Type B pancreatic cell (in vitro differentiated cells): ENCODE results near the gene GPR39. TPM values are rescaled to one million over a fixed set of nuclear protein-coding genes. Genes with fewer than 3 reads are reported as not detected.
A peak's percentile ranks its signal among the peaks of the same experiment; 100 is the strongest.

ENCODE experiments used
- DNase-seq: peaks from one replicate; pipeline ENCODE4 v3.0.0; 2021; ENCODE audit warnings: mixed read lengths; ENCODE audit not compliant: unreplicated experiment; ENCODE audit errors: extremely low spot score
- H3K27ac Mint-ChIP-seq: 2 replicates; pipeline ENCODE4 v1.8.0; 2021; ENCODE audit warnings: mild to moderate bottlenecking, mixed read lengths
- H3K27me3 Mint-ChIP-seq: 2 replicates; pipeline ENCODE4 v1.8.0; 2021; ENCODE audit warnings: mixed read lengths
- H3K36me3 Mint-ChIP-seq: 2 replicates; pipeline ENCODE4 v1.8.0; 2021; ENCODE audit warnings: mixed read lengths
- H3K4me1 Mint-ChIP-seq: one replicate; pipeline ENCODE4 v1.8.0; 2021; ENCODE audit warnings: mixed read lengths; ENCODE audit not compliant: unreplicated experiment
- H3K4me3 Mint-ChIP-seq: 2 replicates; pipeline ENCODE4 v1.8.0; 2021; ENCODE audit warnings: mild to moderate bottlenecking, mixed read lengths
- H3K9me3 Mint-ChIP-seq: 2 replicates; pipeline ENCODE4 v1.8.0; 2021; ENCODE audit warnings: mixed read lengths
- CTCF ChIP-seq: fragments of 200-600 bp; sonication (generic); conservative IDR thresholded peaks from 2 replicates; pipeline ENCODE4 v1.5.0; 2021; ENCODE audit warnings: antibody characterized with exemption, mild to moderate bottlenecking
- total RNA-seq: library from RNA; stranded (reverse); gene quantifications from 2 replicates; pipeline ENCODE4 v1.2.1, GENCODE V29; 2021; ENCODE audit warnings: low replicate concordance

GPR39 gene
- total RNA-seq, 1 donor from 2014 or later: 4.1 TPM

- Mint-ChIP-seq H3K36me3 (no peaks in the 10 kb centered on the region), H3K27me3 (no peaks in the 10 kb centered on the region), H3K27ac (peak overlapping the region; percentile 9), H3K4me1 (peaks cover 14% of the 10 kb centered on the region), H3K4me3 (no peak overlapping the region), H3K9me3 (no peaks in the 10 kb centered on the region)
- no peak for TF ChIP-seq CTCF
- DNase-seq: no peak
These were observed 8.0 kb downstream of the GPR39 start for GRCh38 chr2:132424526-132425121.

- Mint-ChIP-seq H3K27me3 (no peaks in the 10 kb centered on the region), H3K4me3 (no peak overlapping the region), H3K9me3 (no peaks in the 10 kb centered on the region), H3K27ac (no peak overlapping the region), H3K4me1 (peaks cover 8% of the 10 kb centered on the region), H3K36me3 (no peaks in the 10 kb centered on the region)
- no peak for DNase-seq
- no peak for TF ChIP-seq CTCF
These were observed 9.4 kb downstream of the GPR39 start for GRCh38 chr2:132426033-132426432.

GRCh38 chr2:132426656-132427055 is 10.1 kb downstream of the GPR39 start:
- Mint-ChIP-seq H3K4me1 (peaks cover 8% of the 10 kb centered on the region), H3K27me3 (no peaks in the 10 kb centered on the region), H3K9me3 (no peaks in the 10 kb centered on the region), H3K4me3 (no peak overlapping the region), H3K36me3 (no peaks in the 10 kb centered on the region), H3K27ac (no peak overlapping the region)
- TF ChIP-seq CTCF: no peak
- no peak for DNase-seq

GRCh38 chr2:132429351-132429750 is 12.7 kb downstream of the GPR39 start:
- DNase-seq: no peak
- H3K27me3 Mint-ChIP-seq: no peaks in the 10 kb centered on the region
- H3K9me3 Mint-ChIP-seq: no peaks in the 10 kb centered on the region
- no peak overlapping the region for H3K27ac Mint-ChIP-seq
- no peaks in the 10 kb centered on the region for H3K36me3 Mint-ChIP-seq
- peaks cover 8% of the 10 kb centered on the region for H3K4me1 Mint-ChIP-seq
- H3K4me3 Mint-ChIP-seq: no peak overlapping the region
- no peak for TF ChIP-seq CTCF

GRCh38 chr2:132429941-132430573 is 13.5 kb downstream of the GPR39 start:
- H3K27me3 Mint-ChIP-seq: no peaks in the 10 kb centered on the region
- DNase-seq: no peak

More at GRCh38 chr2:132429941-132430573, 13.5 kb downstream of the GPR39 start:
- Mint-ChIP-seq H3K4me3 (no peak overlapping the region), H3K27ac (no peak overlapping the region), H3K36me3 (no peaks in the 10 kb centered on the region), H3K4me1 (peaks cover under 1% of the 10 kb centered on the region), H3K9me3 (peaks cover 5% of the 10 kb centered on the region)
- TF ChIP-seq CTCF: no peak
